ENCODE measurements around the gene STK11. TPM values are rescaled to one million over a fixed set of nuclear protein-coding genes. Genes with fewer than 3 reads are reported as not detected.
A peak's percentile ranks its signal among the peaks of the same experiment; 100 is the strongest.

The STK11 gene
- total and polyA plus RNA-seq, 2 of the 4 experiments (the other 2 are of a cell fraction): 39.3 to 42.8 TPM

DNA sequence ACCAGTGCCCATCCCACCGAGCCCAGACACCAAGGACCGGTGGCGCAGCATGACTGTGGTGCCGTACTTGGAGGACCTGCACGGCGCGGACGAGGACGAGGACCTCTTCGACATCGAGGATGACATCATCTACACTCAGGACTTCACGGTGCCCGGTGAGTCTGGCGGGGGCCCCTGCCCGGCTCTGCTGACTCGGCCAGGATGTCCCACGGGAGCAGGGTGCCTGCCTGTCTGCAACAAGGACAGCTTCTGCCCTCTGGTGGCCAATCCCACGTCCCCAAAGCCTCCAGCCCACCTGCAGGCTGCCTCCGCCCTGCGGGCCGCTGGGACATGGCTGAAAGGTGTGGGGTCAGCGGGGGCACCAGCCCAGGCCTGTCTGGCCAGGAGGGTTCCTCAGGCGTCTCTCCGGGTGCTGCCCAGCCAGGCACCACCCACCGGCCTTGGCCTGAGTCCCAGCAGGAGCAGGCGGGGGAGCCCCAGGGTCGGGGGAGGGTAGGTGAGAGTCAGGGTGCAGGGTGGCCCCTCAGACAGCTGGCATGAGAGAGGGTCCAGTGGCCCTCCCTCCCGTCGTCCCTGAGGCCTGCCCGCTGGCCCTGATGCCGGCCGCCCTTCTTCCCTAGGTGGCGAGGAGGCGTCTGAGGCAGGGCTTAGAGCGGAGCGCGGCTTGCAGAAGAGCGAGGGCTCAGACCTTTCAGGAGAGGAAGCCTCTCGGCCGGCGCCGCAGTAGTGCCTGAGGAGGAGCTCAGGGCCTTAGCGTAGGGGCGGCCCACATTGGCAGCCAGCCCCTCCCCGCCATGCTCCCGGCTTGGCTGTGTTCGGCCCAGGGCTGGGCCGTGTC is 17.7 kb downstream of the STK11 start (continued):
- TF ChIP-seq RAD21 (IDR thresholded peaks at IDR 0.05; ENCODE audit: low read length): peak; percentile 39

- intact Hi-C loops (cut with micrococcal nuclease): no loop called here
- H4K5ac ChIP-seq (ENCODE audit: low read depth, low read length): no peak overlapping the region
- H3K4me3 ChIP-seq (ENCODE audit: insufficient read depth, low read depth, low read length): no peak overlapping the region
- H3K4me1 ChIP-seq (ENCODE audit: control insufficient read depth, insufficient read depth, low read length): no peaks in the 10 kb centered on the region
- in situ Hi-C loops (cut with MboI; ENCODE audit: low sequenced_read_pairs): no loop called here
- no peak for DNase-seq
- peaks cover 13% of the 10 kb centered on the region for H4K20me1 ChIP-seq (ENCODE audit: insufficient read depth, low read length)
- H2AK5ac ChIP-seq (ENCODE audit: low read depth, low read length): no peak overlapping the region
- no peak overlapping the region for H2BK15ac ChIP-seq (ENCODE audit: low read depth, low read length)
- no peak overlapping the region for H2BK20ac ChIP-seq (ENCODE audit: low read depth, low read length)
- no peak overlapping the region for H3K23ac ChIP-seq (ENCODE audit: low read depth, low read length)
- no peak overlapping the region for H3K56ac ChIP-seq (ENCODE audit: extremely low read depth, insufficient read depth, low read length)
- ChIA-PET POLR2A (ENCODE audit: unreplicated experiment) (no interaction called here), CTCF (no interaction called here)
- no peak overlapping the region for H2BK120ac ChIP-seq (ENCODE audit: low read depth, low read length)
- dilution Hi-C loops (cut with HindIII; ENCODE audit: low sequenced_read_pairs, unreplicated experiment): no loop called here
- 96% methylated on average over 9 of the region's 16 CpGs; no CpG with 5 or more reads in 1 of the 2 experiments for WGBS, 2 experiments (ENCODE audit: extremely low coverage in 2 of 2, insufficient read length in 1 of 2)
- BruUV-seq (replicated peaks): no TSS peak
- no peak overlapping the region for H2BK5ac ChIP-seq (ENCODE audit: low read depth, low read length, poor library complexity, severe bottlenecking)
- no peak overlapping the region for H3K4me2 ChIP-seq (ENCODE audit: low read depth, low read length)
- H3K18ac ChIP-seq (ENCODE audit: low read depth, low read length): no peak overlapping the region
- H2AFZ ChIP-seq (replicated peaks; ENCODE audit: low read length, poor library complexity): no peak overlapping the region
- no peak for ATAC-seq (ENCODE audit: low read depth)
- no peak overlapping the region for H2AK9ac ChIP-seq (replicated peaks; ENCODE audit: low read depth, low read length, poor library complexity)
- H3K9me1 ChIP-seq (ENCODE audit: insufficient read depth, low read length): no peaks in the 10 kb centered on the region
- H3K9ac ChIP-seq (ENCODE audit: low read depth, low read length): no peak overlapping the region
- no peak overlapping the region for H3K14ac ChIP-seq (replicated peaks; ENCODE audit: low read depth, low read length)
- H3K4ac ChIP-seq (ENCODE audit: low read depth, low read length): no peak overlapping the region
- peaks cover 57% of the 10 kb centered on the region for H3K36me3 ChIP-seq (ENCODE audit: control insufficient read depth, insufficient read depth, low read length)
- H3K79me1 ChIP-seq (ENCODE audit: low read depth in 1 of 2, low read length in 2 of 2): peaks cover 6 to 31% of the 10 kb centered on the region in 2 experiments; a peak in 2 of 4 replicates
- H4K91ac ChIP-seq (ENCODE audit: insufficient read depth, low read depth, low read length): no peak overlapping the region
- H3K27ac ChIP-seq (ENCODE audit: insufficient read depth, low read length): no peak overlapping the region
- no peaks in the 10 kb centered on the region for H3K27me3 ChIP-seq (ENCODE audit: control insufficient read depth, insufficient read depth, low read length)
- no peak overlapping the region for H4K8ac ChIP-seq (ENCODE audit: low read depth in 2 of 2, low read length in 2 of 2)
- H3K9me3 ChIP-seq (ENCODE audit: control insufficient read depth, insufficient read depth, low read length): no peaks in the 10 kb centered on the region
- TF ChIP-seq POLR2A (IDR thresholded peaks at IDR 0.05; ENCODE audit: low read depth, low read length): no peak; the same call in 1 of the 2 replicates
- TF ChIP-seq RCOR1 (IDR thresholded peaks at IDR 0.05; ENCODE audit: insufficient replicate concordance, low read length): no peak
- TF ChIP-seq, protein P1, sequence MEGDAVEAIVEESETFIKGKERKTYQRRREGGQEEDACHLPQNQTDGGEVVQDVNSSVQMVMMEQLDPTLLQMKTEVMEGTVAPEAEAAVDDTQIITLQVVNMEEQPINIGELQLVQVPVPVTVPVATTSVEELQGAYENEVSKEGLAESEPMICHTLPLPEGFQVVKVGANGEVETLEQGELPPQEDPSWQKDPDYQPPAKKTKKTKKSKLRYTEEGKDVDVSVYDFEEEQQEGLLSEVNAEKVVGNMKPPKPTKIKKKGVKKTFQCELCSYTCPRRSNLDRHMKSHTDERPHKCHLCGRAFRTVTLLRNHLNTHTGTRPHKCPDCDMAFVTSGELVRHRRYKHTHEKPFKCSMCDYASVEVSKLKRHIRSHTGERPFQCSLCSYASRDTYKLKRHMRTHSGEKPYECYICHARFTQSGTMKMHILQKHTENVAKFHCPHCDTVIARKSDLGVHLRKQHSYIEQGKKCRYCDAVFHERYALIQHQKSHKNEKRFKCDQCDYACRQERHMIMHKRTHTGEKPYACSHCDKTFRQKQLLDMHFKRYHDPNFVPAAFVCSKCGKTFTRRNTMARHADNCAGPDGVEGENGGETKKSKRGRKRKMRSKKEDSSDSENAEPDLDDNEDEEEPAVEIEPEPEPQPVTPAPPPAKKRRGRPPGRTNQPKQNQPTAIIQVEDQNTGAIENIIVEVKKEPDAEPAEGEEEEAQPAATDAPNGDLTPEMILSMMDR (conservative IDR thresholded peaks at IDR 0.05; ENCODE audit: low read depth, low read length): no peak
- TF ChIP-seq MXI1 (IDR thresholded peaks at IDR 0.05; ENCODE audit: borderline replicate concordance, low read depth, low read length): no peak
- TF ChIP-seq CHD1 (IDR thresholded peaks at IDR 0.05; ENCODE audit: low read depth, low read length): no peak
- TF ChIP-seq SMC3 (IDR thresholded peaks at IDR 0.05; ENCODE audit: low read depth, low read length): no peak
- no peak for TF ChIP-seq BHLHE40 (IDR thresholded peaks at IDR 0.05; ENCODE audit: low read depth, low read length)
- no peak for TF ChIP-seq CEBPB (IDR thresholded peaks at IDR 0.05; ENCODE audit: low read depth, low read length)
- no peak for TF ChIP-seq MAFK (IDR thresholded peaks at IDR 0.05; ENCODE audit: low read depth, low read length)
- TF ChIP-seq, protein P2, sequence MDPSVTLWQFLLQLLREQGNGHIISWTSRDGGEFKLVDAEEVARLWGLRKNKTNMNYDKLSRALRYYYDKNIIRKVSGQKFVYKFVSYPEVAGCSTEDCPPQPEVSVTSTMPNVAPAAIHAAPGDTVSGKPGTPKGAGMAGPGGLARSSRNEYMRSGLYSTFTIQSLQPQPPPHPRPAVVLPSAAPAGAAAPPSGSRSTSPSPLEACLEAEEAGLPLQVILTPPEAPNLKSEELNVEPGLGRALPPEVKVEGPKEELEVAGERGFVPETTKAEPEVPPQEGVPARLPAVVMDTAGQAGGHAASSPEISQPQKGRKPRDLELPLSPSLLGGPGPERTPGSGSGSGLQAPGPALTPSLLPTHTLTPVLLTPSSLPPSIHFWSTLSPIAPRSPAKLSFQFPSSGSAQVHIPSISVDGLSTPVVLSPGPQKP (IDR thresholded peaks at IDR 0.05; ENCODE audit: borderline replicate concordance, low read depth, low read length): no peak
Observed at GRCh38 chr19:1224047-1224825, 18.7 kb downstream of the STK11 start.

Measured in IMR-90 (cell line).